ENCODE data around the gene UST. TPM values are rescaled to one million over a fixed set of nuclear protein-coding genes. Genes with fewer than 3 reads are reported as not detected.

UST gene
- total RNA-seq, 1 donor: 13.0 TPM

DNA sequence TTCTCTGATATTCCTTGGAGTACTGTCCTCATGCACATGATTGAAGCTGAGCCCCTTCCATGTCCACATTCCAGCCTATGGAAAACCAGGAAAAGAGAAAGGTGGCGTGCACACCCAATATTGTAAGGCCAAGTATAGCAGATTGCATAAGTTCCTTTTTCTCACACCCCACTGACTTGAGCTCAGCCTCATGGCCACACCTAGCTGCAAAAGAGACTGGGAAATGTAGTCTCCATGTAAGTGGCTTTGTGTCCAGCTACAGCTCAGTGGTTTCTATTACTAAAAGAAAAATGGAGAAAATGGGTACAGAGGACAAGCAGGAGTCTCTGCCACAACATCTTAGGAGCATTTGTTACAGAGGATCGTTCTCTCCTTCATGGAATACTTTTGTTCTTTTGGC lies 10.8 kb upstream of the UST start:
- no peak overlapping the region for H3K4me3 ChIP-seq (ENCODE audit: low read depth, low read length)
- no peak for DNase-seq (ENCODE audit: low read depth)
- TF ChIP-seq, protein P1, sequence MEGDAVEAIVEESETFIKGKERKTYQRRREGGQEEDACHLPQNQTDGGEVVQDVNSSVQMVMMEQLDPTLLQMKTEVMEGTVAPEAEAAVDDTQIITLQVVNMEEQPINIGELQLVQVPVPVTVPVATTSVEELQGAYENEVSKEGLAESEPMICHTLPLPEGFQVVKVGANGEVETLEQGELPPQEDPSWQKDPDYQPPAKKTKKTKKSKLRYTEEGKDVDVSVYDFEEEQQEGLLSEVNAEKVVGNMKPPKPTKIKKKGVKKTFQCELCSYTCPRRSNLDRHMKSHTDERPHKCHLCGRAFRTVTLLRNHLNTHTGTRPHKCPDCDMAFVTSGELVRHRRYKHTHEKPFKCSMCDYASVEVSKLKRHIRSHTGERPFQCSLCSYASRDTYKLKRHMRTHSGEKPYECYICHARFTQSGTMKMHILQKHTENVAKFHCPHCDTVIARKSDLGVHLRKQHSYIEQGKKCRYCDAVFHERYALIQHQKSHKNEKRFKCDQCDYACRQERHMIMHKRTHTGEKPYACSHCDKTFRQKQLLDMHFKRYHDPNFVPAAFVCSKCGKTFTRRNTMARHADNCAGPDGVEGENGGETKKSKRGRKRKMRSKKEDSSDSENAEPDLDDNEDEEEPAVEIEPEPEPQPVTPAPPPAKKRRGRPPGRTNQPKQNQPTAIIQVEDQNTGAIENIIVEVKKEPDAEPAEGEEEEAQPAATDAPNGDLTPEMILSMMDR (IDR thresholded peaks at IDR 0.05; ENCODE audit: insufficient read depth, low read depth, low read length): no peak

DNA sequence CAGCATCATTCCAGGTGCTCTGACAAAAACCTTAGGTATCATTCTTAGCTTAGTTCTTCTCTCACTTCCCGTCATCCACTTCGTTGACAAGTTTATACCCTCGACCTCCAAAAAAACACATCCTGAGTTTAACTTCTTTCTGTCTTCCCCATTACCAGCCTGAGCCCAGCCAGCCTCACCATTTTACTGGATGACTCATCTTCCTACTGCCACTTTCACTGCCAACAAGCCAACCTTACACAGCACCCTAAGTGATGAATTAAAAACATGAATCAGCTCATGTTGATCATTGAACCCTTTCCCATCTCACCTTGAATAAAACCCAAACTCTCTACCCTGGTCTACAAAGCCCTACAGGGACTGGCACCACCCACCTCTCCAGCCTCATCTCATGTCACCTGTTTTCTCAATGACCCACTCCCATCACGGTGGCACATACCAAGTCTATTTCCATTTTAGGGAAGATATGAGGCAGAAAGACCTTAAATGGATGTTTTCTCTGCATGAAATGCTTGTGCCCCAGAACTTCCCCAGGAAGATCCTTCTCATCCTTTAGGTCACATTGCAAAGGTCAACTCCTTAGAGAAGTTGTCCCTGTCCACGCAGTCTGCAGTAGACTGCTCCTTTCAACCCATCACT lies 9.9 kb upstream of the UST start:
- H3K4me3 ChIP-seq (ENCODE audit: low read depth, low read length): no peak overlapping the region
- no peak for DNase-seq (ENCODE audit: low read depth)
- TF ChIP-seq, protein P1 (IDR thresholded peaks at IDR 0.05; ENCODE audit: insufficient read depth, low read depth, low read length): no peak

DNA sequence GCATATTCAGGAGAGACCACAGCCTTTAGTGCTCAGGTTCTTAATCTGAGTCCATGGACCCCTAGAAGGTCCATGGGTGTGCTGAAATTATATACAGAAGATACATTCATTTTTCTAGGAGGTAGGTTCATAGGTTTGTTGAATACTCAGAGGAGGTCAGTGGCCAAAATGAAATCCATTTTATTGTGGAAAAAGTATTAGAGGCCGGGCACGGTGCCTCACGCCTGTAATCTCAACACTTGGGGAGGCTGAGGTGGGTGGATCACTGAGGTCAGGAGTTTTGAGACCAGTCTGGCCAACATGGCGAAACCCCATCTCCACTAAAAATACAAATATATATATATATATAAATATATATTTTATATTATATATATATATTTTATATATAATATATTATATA lies 9.0 kb upstream of the UST start:
- TF ChIP-seq, protein P1 (IDR thresholded peaks at IDR 0.05; ENCODE audit: insufficient read depth, low read depth, low read length): no peak
- DNase-seq (ENCODE audit: low read depth): no peak
- no peak overlapping the region for H3K4me3 ChIP-seq (ENCODE audit: low read depth, low read length)

DNA sequence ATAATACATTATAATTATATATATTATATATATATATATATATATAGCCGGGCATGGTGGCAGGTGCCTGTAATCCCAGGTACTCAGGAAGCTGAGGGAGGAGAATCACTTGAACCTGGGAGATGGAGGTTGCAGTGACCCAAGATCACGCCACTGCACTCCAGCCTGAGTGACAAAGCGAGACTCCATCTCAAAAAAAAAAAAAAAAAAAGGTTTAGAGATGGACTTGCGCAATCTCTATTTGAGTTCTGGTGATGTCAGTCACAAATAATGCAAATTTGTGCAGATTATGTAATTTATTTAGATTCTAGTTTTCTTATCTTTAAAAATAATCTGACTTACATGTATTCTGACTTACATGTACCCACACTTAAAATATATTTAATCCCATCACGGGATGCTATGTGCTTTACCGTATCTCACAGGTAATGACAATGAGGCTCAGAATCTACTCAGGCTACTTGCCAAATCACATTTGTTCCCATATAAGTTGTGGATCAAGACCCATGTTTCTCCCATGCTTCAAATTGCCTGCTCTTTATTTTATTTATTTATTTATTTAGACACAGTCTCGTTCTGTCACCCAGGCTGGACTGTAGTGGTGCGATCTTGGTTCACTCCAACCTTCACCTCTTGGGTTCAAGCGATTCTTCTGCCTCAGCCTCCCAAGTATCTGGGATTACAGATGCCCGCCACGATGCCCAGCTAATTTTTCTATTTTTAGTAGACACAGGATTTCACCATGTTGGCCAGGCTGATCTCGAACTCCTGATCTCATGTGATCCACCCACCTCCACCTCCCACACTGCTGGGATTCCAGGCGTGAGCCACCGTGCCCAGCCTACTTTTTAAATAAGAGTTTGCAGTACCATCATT lies 7.6 kb upstream of the UST start:
- no peak overlapping the region for H3K4me3 ChIP-seq (ENCODE audit: low read depth, low read length)
- DNase-seq (ENCODE audit: low read depth): no peak
- TF ChIP-seq, protein P1 (IDR thresholded peaks at IDR 0.05; ENCODE audit: insufficient read depth, low read depth, low read length): no peak

DNA sequence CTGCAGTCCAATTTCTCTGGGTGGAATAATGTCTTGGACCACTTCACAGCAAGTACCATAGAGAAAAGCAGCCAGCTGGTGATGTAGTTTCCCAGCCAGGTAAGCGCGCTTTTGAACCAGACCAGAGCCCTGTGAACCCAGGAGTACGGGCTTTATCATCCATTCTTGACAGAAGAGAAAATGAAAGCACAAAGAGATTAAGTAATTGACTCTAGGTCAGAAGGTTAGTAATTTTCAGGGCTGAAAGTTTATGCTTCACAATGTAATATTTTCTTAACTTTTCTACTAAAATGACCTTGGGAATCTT lies 7.1 kb upstream of the UST start:
- TF ChIP-seq, protein P1 (IDR thresholded peaks at IDR 0.05; ENCODE audit: insufficient read depth, low read depth, low read length): no peak
- DNase-seq (ENCODE audit: low read depth): no peak

DNA sequence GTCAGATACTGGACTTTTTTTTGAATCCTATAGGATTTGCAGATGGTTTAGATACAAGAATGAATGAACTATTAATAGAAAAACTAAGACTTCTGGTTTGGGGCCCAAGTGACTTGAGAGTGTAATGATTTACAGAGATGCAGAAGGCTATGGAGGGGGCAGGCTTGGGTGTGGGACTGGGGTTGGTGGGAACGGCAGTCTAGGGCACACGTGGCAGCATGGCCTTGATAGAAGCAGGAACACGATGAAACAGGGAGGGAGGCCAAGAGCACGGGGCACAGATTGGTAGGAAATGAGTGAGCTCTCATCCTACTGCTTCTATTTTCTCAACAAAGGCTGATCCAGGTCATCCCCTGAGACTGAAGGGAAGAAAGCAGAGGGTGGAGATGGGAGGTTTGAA lies 3.4 kb upstream of the UST start:
- no peak for DNase-seq (ENCODE audit: low read depth)
- no peak overlapping the region for H3K4me3 ChIP-seq (ENCODE audit: low read depth, low read length)
- TF ChIP-seq, protein P1 (IDR thresholded peaks at IDR 0.05; ENCODE audit: insufficient read depth, low read depth, low read length): no peak

More for the DNA sequence above, 7.1 kb upstream of the UST start:
- no peak overlapping the region for H3K4me3 ChIP-seq (ENCODE audit: low read depth, low read length)
